Measurements from ENCODE around the gene MANSC4. TPM values are rescaled to one million over a fixed set of nuclear protein-coding genes. Genes with fewer than 3 reads are reported as not detected.

Gene MANSC4
- total RNA-seq, 4 donors from 2014 or later: not detected

DNA sequence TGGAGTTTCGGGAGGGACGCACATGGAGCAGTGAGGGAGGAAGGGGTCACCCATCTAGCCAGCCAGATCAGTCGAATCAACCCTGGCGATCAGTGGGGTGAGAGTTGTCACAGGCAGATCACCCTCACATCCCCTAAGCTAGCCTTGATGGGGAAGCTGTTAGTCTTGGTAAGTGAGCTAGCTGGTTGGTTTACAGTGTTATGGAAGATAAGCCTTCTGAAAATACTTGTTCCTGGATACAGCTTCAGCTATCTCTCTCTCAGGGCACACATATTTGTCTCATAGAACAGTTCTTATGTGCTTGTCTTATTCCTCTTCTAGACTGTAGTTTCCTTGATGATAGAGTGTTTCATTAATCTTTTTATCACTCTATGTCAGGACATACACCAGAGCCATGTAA, 26.2 kb upstream of the MANSC4 start:
- DNase-seq (ENCODE audit: low spot score in 2 of 2): no peak
- intact Hi-C loops (cut with DNase I; ENCODE audit: low total_unique reads): no loop called here
- no peak overlapping the region for H3K4me3 ChIP-seq (ENCODE audit: low read depth, poor library complexity, severe bottlenecking)
- TF ChIP-seq POLR2A (IDR thresholded peaks at IDR 0.05): no peak
- TF ChIP-seq, protein P1, sequence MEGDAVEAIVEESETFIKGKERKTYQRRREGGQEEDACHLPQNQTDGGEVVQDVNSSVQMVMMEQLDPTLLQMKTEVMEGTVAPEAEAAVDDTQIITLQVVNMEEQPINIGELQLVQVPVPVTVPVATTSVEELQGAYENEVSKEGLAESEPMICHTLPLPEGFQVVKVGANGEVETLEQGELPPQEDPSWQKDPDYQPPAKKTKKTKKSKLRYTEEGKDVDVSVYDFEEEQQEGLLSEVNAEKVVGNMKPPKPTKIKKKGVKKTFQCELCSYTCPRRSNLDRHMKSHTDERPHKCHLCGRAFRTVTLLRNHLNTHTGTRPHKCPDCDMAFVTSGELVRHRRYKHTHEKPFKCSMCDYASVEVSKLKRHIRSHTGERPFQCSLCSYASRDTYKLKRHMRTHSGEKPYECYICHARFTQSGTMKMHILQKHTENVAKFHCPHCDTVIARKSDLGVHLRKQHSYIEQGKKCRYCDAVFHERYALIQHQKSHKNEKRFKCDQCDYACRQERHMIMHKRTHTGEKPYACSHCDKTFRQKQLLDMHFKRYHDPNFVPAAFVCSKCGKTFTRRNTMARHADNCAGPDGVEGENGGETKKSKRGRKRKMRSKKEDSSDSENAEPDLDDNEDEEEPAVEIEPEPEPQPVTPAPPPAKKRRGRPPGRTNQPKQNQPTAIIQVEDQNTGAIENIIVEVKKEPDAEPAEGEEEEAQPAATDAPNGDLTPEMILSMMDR (IDR thresholded peaks at IDR 0.05): no peak
- WGBS, 2 donors: 81 to 85% methylated on average over 4 of the region's 4 CpGs

DNA sequence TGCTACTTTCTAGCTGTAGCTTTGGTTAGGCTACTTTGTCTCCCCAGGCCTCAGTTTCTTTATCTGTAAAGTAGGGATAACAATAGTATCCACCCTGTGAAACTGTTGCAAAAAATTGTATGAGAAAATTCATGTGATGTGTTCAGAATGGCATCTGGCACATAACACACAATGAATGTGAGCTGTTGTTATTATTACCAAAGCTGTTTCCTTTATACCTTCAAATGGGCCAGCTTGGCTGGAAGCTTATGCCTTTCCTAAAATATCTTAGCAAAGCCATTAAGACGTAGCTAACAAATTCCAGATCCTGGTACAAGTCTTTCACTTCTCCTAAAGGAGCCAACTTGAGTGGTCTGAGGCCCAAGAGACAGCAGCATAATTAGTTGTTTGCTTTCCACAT, 25.2 kb upstream of the MANSC4 start:
- no peak overlapping the region for H3K4me3 ChIP-seq (ENCODE audit: low read depth, poor library complexity, severe bottlenecking)
- WGBS, 2 donors: 0 to 18% methylated on average over 1 of the region's 1 CpG
- intact Hi-C loops (cut with DNase I; ENCODE audit: low total_unique reads): no loop called here
- no peak for DNase-seq (ENCODE audit: low spot score in 2 of 2)
- TF ChIP-seq, protein P1 (IDR thresholded peaks at IDR 0.05): no peak
- TF ChIP-seq POLR2A (IDR thresholded peaks at IDR 0.05): no peak

DNA sequence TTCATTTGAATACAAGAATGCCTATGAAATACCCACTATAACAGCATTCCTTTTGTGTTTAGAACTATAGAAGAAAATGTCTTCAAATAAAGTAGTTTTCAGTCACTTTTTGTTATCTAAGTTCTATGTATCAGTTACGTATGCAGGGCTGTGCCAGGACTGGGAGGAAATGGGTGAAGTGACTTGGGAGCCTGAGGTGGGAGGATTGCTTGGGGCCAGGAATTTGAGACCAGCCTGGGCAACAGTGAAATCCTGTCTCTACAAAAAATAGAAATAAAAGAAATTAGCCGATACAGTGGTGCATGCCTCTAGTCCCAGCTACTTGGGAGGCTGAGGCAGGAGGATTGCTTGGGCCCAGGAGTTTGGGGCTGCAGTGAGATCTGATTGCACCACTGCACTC, 22.9 kb upstream of the MANSC4 start:
- TF ChIP-seq POLR2A (IDR thresholded peaks at IDR 0.05): no peak
- TF ChIP-seq, protein P1 (IDR thresholded peaks at IDR 0.05): no peak
- no peak overlapping the region for H3K4me3 ChIP-seq (ENCODE audit: low read depth, poor library complexity, severe bottlenecking)
- no peak for DNase-seq (ENCODE audit: low spot score in 2 of 2)
- intact Hi-C loops (cut with DNase I; ENCODE audit: low total_unique reads): no loop called here
- 88 to 92% methylated on average over 2 of the region's 2 CpGs for WGBS, 2 donors

DNA sequence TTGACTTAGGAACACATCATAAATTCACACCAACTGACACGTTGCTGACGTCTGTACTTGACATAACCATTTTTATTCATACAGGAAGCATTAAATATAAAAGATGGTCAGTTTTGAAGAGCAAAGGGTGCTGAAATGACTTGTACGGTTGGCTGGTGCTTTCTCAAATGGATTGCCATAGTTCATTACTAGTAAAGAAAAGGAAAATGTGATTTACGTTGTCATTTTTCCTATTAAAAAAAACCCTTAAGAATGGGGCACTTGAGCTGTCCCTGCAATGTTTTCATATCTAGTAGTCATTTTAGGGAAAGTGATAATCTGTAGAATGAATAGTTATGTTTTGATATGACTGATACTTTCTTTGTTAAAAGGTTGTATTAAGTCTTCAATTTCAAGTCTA, 22.5 kb upstream of the MANSC4 start:
- no peak overlapping the region for H3K4me3 ChIP-seq (ENCODE audit: low read depth, poor library complexity, severe bottlenecking)
- DNase-seq (ENCODE audit: low spot score in 2 of 2): no peak
- 67 to 68% methylated on average over 4 of the region's 4 CpGs for whole genome bisulfite sequencing, 2 donors
- TF ChIP-seq POLR2A (IDR thresholded peaks at IDR 0.05): no peak
- TF ChIP-seq, protein P1 (IDR thresholded peaks at IDR 0.05): no peak
- intact Hi-C loops (cut with DNase I; ENCODE audit: low total_unique reads): no loop called here

DNA sequence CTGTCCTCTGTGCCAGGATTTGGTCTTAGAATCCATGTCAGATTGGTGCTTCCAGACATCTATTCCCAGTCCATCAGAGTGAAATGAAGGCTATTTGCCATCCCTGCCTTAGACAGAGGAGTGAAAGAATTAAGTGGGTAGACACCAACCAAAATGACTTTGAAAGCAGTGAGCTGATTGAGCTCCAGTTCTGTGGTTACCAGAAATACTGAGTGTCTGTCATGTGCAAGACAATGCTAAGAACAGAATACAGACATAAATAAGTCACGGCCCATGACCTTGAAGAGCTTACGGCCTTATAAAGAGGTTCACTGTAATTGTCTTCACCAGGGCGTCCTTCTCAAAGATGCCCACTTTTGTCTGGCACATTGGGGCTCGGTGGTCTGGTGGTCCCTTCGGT, 21.6 kb upstream of the MANSC4 start:
- DNase-seq (ENCODE audit: low spot score in 2 of 2): no peak
- 90 to 93% methylated on average over 5 of the region's 5 CpGs for WGBS, 2 donors
- no peak overlapping the region for H3K4me3 ChIP-seq (ENCODE audit: low read depth, poor library complexity, severe bottlenecking)
- TF ChIP-seq POLR2A (IDR thresholded peaks at IDR 0.05): no peak
- TF ChIP-seq, protein P1 (IDR thresholded peaks at IDR 0.05): no peak
- intact Hi-C loops (cut with DNase I; ENCODE audit: low total_unique reads): no loop called here

DNA sequence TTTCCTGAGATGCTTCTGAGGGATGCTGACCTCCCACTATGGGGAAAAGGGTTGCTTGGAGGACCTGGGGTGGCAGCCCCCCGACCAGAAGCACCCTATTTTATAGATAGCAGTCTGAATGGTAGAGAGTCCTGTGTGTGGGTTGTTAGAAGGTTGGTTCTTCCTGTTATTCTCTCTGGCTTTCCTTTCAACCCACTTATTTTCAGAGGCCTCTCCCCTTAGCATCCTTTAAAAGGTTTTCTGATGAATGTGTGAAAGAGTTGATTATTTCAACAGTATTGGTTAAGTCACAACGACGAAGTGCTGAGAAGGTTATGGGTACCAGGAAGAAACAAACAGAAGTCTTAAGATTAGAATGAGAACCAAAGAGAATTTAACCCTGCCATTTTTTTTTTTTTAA, 20.8 kb upstream of the MANSC4 start:
- WGBS, 2 donors: 96% methylated on average over 3 of the region's 3 CpGs
- TF ChIP-seq, protein P1 (IDR thresholded peaks at IDR 0.05): no peak
- TF ChIP-seq POLR2A (IDR thresholded peaks at IDR 0.05): no peak
- H3K4me3 ChIP-seq (ENCODE audit: low read depth, poor library complexity, severe bottlenecking): no peak overlapping the region
- intact Hi-C loops (cut with DNase I; ENCODE audit: low total_unique reads): no loop called here
- no peak for DNase-seq (ENCODE audit: low spot score in 2 of 2)
